Left ventricle myocardium superior (tissue), 1 donor: ENCODE measurements around the gene FAM20A. TPM values are rescaled to one million over a fixed set of nuclear protein-coding genes. Genes with fewer than 3 reads are reported as not detected.

Experiments used
- total RNA-seq: library from RNA; stranded (reverse); fragmentation: NEBNext Ultra II Directional; extraction: Animal tissue kit (Norgen Biotek cat#: 25700); gene quantifications from one replicate; pipeline ENCODE4 v1.2.1, GENCODE V29; 2021
- donor health status: DM: no; HTN: yes; CAD: no; lungs with severe emphysema.

FAM20A gene
- total RNA-seq, 1 donor from 2014 or later, result 7.6 TPM

Other genes with a start within 250 kb of the FAM20A start
- gene WIPI1, start 143.9 kb downstream of the FAM20A start, total RNA-seq, result 66.1 TPM
- 599 TPM for gene PRKAR1A, start 88.9 kb downstream of the FAM20A start, total RNA-seq